Measurements from ENCODE around the gene RAB22A.
A peak's percentile ranks its signal among the peaks of the same experiment; 100 is the strongest.

Gene RAB22A

DNA sequence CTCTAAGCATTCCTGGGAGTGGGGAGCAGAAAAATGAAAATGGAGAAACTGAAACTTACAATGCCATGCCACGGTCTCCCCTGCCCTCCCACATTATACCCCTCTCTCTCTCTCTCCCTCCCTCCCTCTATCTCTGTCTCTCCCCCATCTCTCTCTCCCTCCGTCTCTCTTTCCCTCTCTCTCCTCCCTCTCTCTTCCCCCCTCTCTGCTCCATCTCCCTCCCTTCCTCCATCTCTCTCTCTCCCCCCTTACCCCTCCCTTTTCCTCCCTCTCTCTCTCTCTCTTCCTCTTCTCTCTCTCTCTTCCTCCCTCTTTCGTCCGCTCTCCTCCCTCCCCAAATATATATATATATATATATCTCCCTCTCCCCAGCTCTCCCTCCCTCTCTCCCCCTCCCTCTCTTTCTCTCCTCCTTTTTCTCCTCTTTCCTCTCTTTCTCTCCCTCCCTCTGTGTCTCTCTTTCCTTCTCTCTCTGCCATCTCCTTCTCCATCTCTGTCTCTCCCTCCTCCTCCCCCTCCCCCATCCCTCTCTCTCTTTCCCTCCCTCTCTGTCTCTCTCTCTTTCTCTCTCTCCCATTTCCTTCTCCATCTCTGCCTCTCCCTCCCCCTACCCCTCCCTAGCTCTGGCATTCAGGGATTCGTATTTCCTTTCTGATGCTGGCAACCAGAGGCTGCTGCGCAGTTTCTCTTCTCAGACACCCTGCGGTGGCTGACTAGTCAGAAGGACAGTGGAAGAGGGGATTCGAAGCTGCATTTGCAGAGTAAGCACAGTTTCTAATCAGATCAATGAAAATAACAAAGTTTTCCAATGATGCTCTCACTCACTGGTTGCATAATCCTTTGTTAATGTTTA lies 65.6 kb downstream of the RAB22A start:
- H3K4me3 ChIP-seq (ENCODE audit: low read depth, low read length), result peak overlapping the region; percentile 34; the same call in 1 of the 2 replicates
- peak overlapping the region; percentile 63 for H3K27ac ChIP-seq (ENCODE audit: low read depth, low read length)
- H3K9ac ChIP-seq (ENCODE audit: low read depth, low read length), result peak overlapping the region; percentile 17; the same call in 1 of the 2 replicates
- no peaks in the 10 kb centered on the region for H3K27me3 ChIP-seq (ENCODE audit: control insufficient read depth, insufficient read depth, low read length)
- no peaks in the 10 kb centered on the region for H3K9me3 ChIP-seq (ENCODE audit: control insufficient read depth, insufficient read depth, low read length)
- H3K36me3 ChIP-seq (ENCODE audit: control insufficient read depth, insufficient read depth, low read length), result no peaks in the 10 kb centered on the region
- H3K4me1 ChIP-seq (ENCODE audit: control insufficient read depth, insufficient read depth, low read length), result peaks cover 39% of the 10 kb centered on the region

DNA sequence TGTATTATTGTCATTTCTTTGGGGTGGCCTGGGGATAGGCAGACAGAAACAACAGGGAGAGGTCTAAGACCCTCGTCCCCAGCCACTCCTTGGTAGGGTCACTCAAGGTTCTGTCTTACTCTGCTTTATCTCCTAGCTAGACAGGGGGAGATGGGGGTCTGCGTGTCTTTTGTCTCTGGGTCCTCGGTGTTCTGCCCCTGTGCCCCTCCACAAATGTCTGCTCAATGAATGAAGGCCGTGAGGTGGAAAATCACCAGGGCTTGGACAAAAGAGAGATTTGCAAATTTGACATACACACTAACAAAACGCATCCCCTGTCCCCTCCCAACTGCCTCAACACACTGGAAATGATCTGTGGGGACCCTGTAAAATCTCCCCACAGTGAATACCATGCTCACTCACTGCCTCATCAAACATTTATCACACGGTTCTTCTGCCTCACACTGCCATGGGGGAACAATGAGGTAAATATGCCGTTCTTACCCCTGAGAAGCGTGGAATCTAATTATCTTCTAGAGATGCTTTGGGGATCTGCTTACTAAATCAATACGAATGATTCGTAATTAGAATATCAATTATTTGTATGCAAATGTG lies 66.3 kb downstream of the RAB22A start:
- Histone ChIP-seq H3K4me1 (ENCODE audit: control insufficient read depth, insufficient read depth, low read length) (peaks cover 39% of the 10 kb centered on the region), H3K27ac (ENCODE audit: low read depth, low read length) (peak overlapping the region; percentile 63), H3K9ac (ENCODE audit: low read depth, low read length) (no peak overlapping the region), H3K27me3 (ENCODE audit: control insufficient read depth, insufficient read depth, low read length) (no peaks in the 10 kb centered on the region), H3K4me3 (ENCODE audit: low read depth, low read length) (peak overlapping the region; percentile 34; the same call in 1 of the 2 replicates), H3K36me3 (ENCODE audit: control insufficient read depth, insufficient read depth, low read length) (no peaks in the 10 kb centered on the region), H3K9me3 (ENCODE audit: control insufficient read depth, insufficient read depth, low read length) (no peaks in the 10 kb centered on the region)

DNA sequence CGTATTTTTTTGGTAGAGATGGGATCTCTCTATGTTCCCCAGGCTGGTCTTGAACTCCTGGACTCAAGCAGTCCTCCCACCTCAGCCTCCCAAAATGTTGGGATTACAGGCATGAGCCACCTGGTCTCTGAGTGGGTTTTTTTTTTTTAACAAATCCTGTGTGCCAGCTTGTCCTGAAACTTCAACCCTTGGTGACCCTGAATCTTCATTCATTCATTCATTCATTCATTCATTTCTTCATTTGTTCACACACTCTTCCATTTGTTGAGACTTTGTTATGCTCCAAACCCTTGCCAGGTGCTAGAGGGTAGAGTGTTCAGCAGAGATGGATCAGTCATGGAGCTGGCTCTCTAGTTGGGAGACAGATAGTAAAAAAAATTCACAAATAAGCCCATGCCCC lies 67.5 kb downstream of the RAB22A start:
- Histone ChIP-seq H3K9me3 (ENCODE audit: control insufficient read depth, insufficient read depth, low read length) (peaks cover 11% of the 10 kb centered on the region; the same call in 1 of the 2 replicates), H3K9ac (ENCODE audit: low read depth, low read length) (no peak overlapping the region), H3K36me3 (ENCODE audit: control insufficient read depth, insufficient read depth, low read length) (no peaks in the 10 kb centered on the region), H3K4me1 (ENCODE audit: control insufficient read depth, insufficient read depth, low read length) (peaks cover 38% of the 10 kb centered on the region), H3K27ac (ENCODE audit: low read depth, low read length) (no peak overlapping the region), H3K4me3 (ENCODE audit: low read depth, low read length) (no peak overlapping the region), H3K27me3 (ENCODE audit: control insufficient read depth, insufficient read depth, low read length) (no peaks in the 10 kb centered on the region)

DNA sequence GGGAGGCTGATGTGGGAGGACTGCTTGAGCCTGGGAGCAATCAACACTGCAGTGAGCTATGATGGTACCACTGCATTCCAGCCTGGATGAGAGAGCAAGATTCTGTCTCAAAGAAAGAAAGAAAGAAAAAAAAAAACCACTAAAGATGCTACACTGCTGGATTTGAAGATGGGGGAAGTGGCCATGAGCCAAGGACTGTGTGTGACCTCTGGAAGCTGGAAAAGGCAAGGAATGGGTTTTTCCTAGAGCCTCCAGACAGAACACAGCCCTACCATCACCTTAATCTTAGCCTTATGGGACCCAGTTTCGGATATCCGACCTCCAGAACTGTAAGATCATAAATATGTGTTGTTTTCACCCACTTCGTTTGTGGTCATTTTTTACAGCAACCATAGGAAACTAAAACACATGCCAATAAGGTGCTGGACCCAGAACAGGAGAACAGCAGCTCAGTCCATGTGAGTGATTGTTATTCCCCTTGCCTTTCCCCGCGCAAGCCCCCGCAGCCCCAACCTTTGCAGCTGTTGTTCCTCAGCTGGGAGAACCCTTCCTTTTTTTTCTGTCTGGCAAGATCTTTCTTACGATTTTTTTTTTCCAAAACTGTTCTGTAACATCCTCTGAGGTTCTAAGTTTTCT lies 68.4 kb downstream of the RAB22A start:
- Histone ChIP-seq H3K36me3 (ENCODE audit: control insufficient read depth, insufficient read depth, low read length) (no peaks in the 10 kb centered on the region), H3K4me3 (ENCODE audit: low read depth, low read length) (no peak overlapping the region), H3K9me3 (ENCODE audit: control insufficient read depth, insufficient read depth, low read length) (peaks cover 11% of the 10 kb centered on the region; the same call in 1 of the 2 replicates), H3K4me1 (ENCODE audit: control insufficient read depth, insufficient read depth, low read length) (peaks cover 29% of the 10 kb centered on the region), H3K27me3 (ENCODE audit: control insufficient read depth, insufficient read depth, low read length) (no peaks in the 10 kb centered on the region), H3K9ac (ENCODE audit: low read depth, low read length) (no peak overlapping the region), H3K27ac (ENCODE audit: low read depth, low read length) (no peak overlapping the region)

DNA sequence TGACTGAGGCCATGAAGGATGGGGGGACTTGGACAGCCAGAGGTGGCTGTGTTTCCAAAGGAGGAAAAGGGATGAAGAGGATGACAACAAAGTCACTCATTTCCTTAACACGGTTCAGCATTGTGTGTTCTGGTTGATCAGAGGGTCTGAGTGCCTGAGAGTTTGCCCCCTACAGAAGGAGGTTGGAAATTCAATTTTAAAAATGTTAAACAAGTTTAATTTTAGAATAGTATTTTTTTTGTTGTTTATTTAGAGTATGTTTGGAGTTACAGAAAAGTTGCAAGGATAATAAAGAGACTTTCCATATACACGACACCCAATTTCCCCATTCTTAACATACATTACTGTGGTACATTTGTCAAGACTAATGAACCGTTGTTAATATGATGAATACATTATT lies 69.2 kb downstream of the RAB22A start:
- no peaks in the 10 kb centered on the region for H3K36me3 ChIP-seq (ENCODE audit: control insufficient read depth, insufficient read depth, low read length)

DNA sequence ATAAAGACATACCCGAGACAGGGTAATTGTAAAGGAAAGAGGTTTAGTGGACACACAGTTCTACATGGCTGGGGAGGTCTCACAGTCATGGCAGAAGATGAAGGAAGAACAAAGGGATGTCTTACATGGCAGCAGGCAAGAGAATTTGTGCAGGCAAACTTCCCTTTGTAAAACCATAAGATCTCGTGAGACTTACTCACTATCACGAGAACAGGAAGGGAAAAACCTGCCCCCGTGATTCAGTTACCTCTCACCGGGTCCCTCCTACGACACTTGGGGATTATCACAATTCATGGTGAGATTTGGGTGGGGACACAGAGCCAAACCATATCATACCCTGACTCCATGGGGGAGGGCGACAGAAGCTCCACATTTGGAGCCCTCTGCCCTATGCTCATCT lies 72.1 kb downstream of the RAB22A start:
- Histone ChIP-seq H3K9me3 (ENCODE audit: control insufficient read depth, insufficient read depth, low read length) (peaks cover 11% of the 10 kb centered on the region; the same call in 1 of the 2 replicates), H3K36me3 (ENCODE audit: control insufficient read depth, insufficient read depth, low read length) (no peaks in the 10 kb centered on the region)

More for the DNA sequence above, 69.2 kb downstream of the RAB22A start:
- H3K27me3 ChIP-seq (ENCODE audit: control insufficient read depth, insufficient read depth, low read length), result no peaks in the 10 kb centered on the region
- no peak overlapping the region for H3K27ac ChIP-seq (ENCODE audit: low read depth, low read length)
- peaks cover 24% of the 10 kb centered on the region for H3K4me1 ChIP-seq (ENCODE audit: control insufficient read depth, insufficient read depth, low read length)
- no peak overlapping the region for H3K9ac ChIP-seq (ENCODE audit: low read depth, low read length)
- H3K4me3 ChIP-seq (ENCODE audit: low read depth, low read length), result no peak overlapping the region
- peaks cover 11% of the 10 kb centered on the region; the same call in 1 of the 2 replicates for H3K9me3 ChIP-seq (ENCODE audit: control insufficient read depth, insufficient read depth, low read length)

DNA sequence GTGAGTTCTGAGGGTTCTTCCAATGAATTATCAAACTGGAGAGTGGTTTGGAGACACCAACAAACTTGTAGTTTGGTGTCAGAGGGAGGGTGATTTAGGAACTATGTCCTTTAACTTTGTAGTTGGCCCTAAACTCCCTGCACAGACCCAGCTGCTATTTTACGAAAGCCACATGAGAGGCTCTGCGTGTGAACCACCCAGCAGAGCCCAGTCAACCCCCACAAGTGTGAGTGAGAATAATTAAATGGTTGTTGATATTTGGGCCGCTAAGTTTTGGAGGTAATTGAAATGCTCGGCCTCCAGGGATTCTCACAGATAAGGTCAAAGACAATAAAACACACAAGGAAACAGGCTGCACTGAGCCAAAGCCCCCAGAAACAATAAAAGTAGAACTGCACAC lies 72.6 kb downstream of the RAB22A start:
- Histone ChIP-seq H3K27ac (ENCODE audit: low read depth, low read length) (no peak overlapping the region), H3K4me1 (ENCODE audit: control insufficient read depth, insufficient read depth, low read length) (no peaks in the 10 kb centered on the region), H3K4me3 (ENCODE audit: low read depth, low read length) (no peak overlapping the region), H3K27me3 (ENCODE audit: control insufficient read depth, insufficient read depth, low read length) (no peaks in the 10 kb centered on the region), H3K9ac (ENCODE audit: low read depth, low read length) (no peak overlapping the region), H3K9me3 (ENCODE audit: control insufficient read depth, insufficient read depth, low read length) (peaks cover 11% of the 10 kb centered on the region; the same call in 1 of the 2 replicates), H3K36me3 (ENCODE audit: control insufficient read depth, insufficient read depth, low read length) (no peaks in the 10 kb centered on the region)

More for the DNA sequence above, 72.1 kb downstream of the RAB22A start:
- Histone ChIP-seq H3K27ac (ENCODE audit: low read depth, low read length) (no peak overlapping the region), H3K4me3 (ENCODE audit: low read depth, low read length) (no peak overlapping the region), H3K9ac (ENCODE audit: low read depth, low read length) (no peak overlapping the region), H3K27me3 (ENCODE audit: control insufficient read depth, insufficient read depth, low read length) (no peaks in the 10 kb centered on the region), H3K4me1 (ENCODE audit: control insufficient read depth, insufficient read depth, low read length) (no peaks in the 10 kb centered on the region)

DNA sequence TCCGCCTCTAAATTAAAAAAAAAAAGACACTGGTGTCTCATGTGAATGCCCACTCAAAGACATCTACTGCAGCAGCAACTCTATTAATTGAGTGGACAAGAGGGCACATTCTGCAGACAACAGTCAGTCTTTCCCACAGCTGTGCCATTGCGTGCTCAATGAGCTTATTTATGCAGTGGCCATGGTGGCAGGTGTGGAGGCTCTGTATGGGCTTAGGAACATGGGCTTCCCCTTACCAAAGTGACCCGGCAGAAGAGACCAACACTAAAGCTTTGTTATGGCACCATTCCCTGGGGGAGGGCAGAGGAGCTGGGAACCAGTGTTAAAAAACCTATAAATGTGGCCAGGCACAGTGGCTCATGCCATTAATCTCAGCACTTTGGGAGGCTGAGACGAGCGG lies 75.3 kb downstream of the RAB22A start:
- no peak overlapping the region for H3K27ac ChIP-seq (ENCODE audit: low read depth, low read length)
- peaks cover 6% of the 10 kb centered on the region for H3K4me1 ChIP-seq (ENCODE audit: control insufficient read depth, insufficient read depth, low read length)
- peaks cover 11% of the 10 kb centered on the region; the same call in 1 of the 2 replicates for H3K9me3 ChIP-seq (ENCODE audit: control insufficient read depth, insufficient read depth, low read length)
- no peak overlapping the region for H3K4me3 ChIP-seq (ENCODE audit: low read depth, low read length)
- no peak overlapping the region for H3K9ac ChIP-seq (ENCODE audit: low read depth, low read length)
- H3K36me3 ChIP-seq (ENCODE audit: control insufficient read depth, insufficient read depth, low read length), result no peaks in the 10 kb centered on the region
- H3K27me3 ChIP-seq (ENCODE audit: control insufficient read depth, insufficient read depth, low read length), result no peaks in the 10 kb centered on the region

DNA sequence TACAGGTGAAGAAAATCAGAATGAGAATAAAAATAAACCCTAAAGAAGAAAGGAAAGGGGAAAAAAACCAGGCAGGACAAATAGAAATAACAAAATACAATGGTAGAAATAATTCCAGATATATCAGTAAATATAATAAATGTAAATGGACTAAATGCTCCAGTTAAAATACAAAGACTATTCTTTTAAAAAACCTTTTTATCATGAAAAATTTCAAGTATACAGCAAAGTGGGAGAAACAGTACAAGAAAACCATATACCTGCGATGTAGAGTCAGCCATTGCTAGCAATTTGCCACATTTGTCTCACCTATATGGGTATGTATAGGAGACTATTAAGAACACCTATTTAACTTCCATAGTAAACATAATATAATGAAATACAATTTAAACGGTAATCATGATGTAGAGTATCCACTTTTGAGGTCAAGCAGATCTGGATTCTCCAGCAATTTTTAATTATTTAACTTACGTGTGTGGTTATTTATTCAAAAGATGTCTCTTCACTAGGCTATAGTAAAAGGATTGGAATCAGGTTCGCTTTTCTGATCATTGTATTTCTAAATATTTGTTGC lies 78.6 kb downstream of the RAB22A start:
- Histone ChIP-seq H3K27me3 (ENCODE audit: control insufficient read depth, insufficient read depth, low read length) (no peaks in the 10 kb centered on the region), H3K9ac (ENCODE audit: low read depth, low read length) (no peak overlapping the region), H3K4me1 (ENCODE audit: control insufficient read depth, insufficient read depth, low read length) (peaks cover 12% of the 10 kb centered on the region), H3K36me3 (ENCODE audit: control insufficient read depth, insufficient read depth, low read length) (peaks cover 19% of the 10 kb centered on the region), H3K9me3 (ENCODE audit: control insufficient read depth, insufficient read depth, low read length) (no peaks in the 10 kb centered on the region), H3K27ac (ENCODE audit: low read depth, low read length) (no peak overlapping the region), H3K4me3 (ENCODE audit: low read depth, low read length) (peak overlapping the region; percentile 62)

DNA sequence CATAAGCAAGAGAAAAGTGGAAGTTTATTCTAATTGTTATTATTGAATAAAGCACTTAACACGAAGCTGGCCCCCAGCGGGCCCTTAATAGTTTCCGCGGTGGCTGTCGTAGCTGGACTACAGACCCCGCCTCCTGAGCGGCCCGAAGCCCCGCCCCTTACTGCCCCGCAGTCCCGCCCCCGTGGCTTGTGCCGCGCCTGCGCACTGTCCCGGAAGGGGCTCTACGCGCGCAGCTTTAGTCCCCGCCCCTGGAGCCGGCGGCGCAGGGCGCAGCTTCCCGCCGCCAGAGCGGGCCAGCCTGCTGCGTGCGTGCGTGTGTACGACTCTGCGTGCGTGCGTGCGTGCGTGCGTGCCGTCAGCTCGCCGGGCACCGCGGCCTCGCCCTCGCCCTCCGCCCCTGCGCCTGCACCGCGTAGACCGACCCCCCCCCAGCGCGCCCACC lies 79.4 kb downstream of the RAB22A start, which contains the start of gene VAPB:
Gene VAPB (plus strand): TSS at position 348 of the 442 bp plus-strand sequence. CDS start 231 bp downstream, outside the sequence.
- Histone ChIP-seq H3K36me3 (ENCODE audit: control insufficient read depth, insufficient read depth, low read length) (peaks cover 19% of the 10 kb centered on the region), H3K4me3 (ENCODE audit: low read depth, low read length) (peak within 1 kb of the TSS; percentile 85), H3K4me1 (ENCODE audit: control insufficient read depth, insufficient read depth, low read length) (peaks cover 12% of the 10 kb centered on the region), H3K27ac (ENCODE audit: low read depth, low read length) (peak within 1 kb of the TSS; percentile 90), H3K9me3 (ENCODE audit: control insufficient read depth, insufficient read depth, low read length) (no peaks in the 10 kb centered on the region), H3K27me3 (ENCODE audit: control insufficient read depth, insufficient read depth, low read length) (no peaks in the 10 kb centered on the region), H3K9ac (ENCODE audit: low read depth, low read length) (peak within 1 kb of the TSS; percentile 91)

Measured in HUES48 (cell line).